Measurements from ENCODE around the gene PTPRZ1.

The PTPRZ1 gene

GRCh38 chr7:122068046-122068445 lies 195.1 kb downstream of the PTPRZ1 start:
- Histone ChIP-seq H3K36me3 (ENCODE audit: control insufficient read depth in 2 of 2, insufficient read depth in 1 of 2, low read length in 2 of 2) (no peaks in the 10 kb centered on the region), H3K9me3 (ENCODE audit: control insufficient read depth, insufficient read depth, low read depth, low read length) (no peaks in the 10 kb centered on the region), H3K4me3 (ENCODE audit: low read depth, low read length) (no peak overlapping the region), H3K27ac (ENCODE audit: extremely low read depth, low read depth, low read length) (no peak overlapping the region), H3K4me1 (ENCODE audit: control insufficient read depth, insufficient read depth, low read length) (no peaks in the 10 kb centered on the region)
- CTCF ChIA-PET, result interaction anchor here (1.1 kb wide), 1 partner anchor 25 kb away, joined by 3 read pairs; no protein-coding TSS in a partner anchor
- no peak for TF ChIP-seq ZNF544 (tag by site-specific recombination; IDR thresholded peaks at IDR 0.05)
- no peak for TF ChIP-seq ZBTB44 (tag by site-specific recombination; IDR thresholded peaks at IDR 0.05)
- no peak for TF ChIP-seq ZNF280C (tag by site-specific recombination; IDR thresholded peaks at IDR 0.05)
- no peak for TF ChIP-seq ZBTB21 (tag by site-specific recombination; IDR thresholded peaks at IDR 0.05)
- no peak for TF ChIP-seq GFI1B (tag by site-specific recombination; IDR thresholded peaks at IDR 0.05)
- TF ChIP-seq ZNF366 (tag by site-specific recombination; conservative IDR thresholded peaks at IDR 0.05), result no peak
- TF ChIP-seq, protein P1, sequence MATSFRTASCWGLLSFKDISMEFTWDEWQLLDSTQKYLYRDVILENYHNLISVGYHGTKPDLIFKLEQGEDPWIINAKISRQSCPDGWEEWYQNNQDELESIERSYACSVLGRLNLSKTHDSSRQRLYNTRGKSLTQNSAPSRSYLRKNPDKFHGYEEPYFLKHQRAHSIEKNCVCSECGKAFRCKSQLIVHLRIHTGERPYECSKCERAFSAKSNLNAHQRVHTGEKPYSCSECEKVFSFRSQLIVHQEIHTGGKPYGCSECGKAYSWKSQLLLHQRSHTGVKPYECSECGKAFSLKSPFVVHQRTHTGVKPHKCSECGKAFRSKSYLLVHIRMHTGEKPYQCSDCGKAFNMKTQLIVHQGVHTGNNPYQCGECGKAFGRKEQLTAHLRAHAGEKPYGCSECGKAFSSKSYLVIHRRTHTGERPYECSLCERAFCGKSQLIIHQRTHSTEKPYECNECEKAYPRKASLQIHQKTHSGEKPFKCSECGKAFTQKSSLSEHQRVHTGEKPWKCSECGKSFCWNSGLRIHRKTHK (tag by site-specific recombination; IDR thresholded peaks at IDR 0.05), result no peak
- POLR2A ChIA-PET, result no interaction called here

DNA sequence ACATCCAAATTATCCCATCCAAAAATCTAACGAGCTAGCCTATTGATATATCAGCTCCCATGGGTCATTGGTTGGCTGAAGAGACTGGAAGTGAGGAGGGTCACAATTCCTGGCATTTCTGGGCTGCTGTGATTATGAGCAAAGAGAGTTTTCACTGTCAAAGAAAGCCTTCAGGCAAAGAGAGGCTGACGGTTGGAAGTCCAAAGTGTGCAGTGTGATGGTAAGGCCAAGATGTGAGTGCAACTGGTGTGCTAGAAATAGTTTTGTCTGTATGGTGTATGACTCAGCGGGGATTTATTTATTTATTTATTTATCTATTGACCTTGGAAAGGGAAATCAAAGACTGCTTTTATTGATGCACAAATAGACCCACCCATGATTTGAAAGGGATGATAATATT lies 196.0 kb downstream of the PTPRZ1 start:
- POLR2A ChIA-PET, result no interaction called here
- CTCF ChIA-PET, result no interaction called here
- no peaks in the 10 kb centered on the region for H3K9me3 ChIP-seq (ENCODE audit: control insufficient read depth, insufficient read depth, low read depth, low read length)

GRCh38 chr7:122070062-122070461 lies 197.1 kb downstream of the PTPRZ1 start:
- TF ChIP-seq ZNF596 (tag by site-specific recombination; IDR thresholded peaks at IDR 0.05), result no peak
- TF ChIP-seq ZNF362 (tag by site-specific recombination; IDR thresholded peaks at IDR 0.05), result no peak
- no peak for TF ChIP-seq ZFHX2 (tag by site-specific recombination; conservative IDR thresholded peaks at IDR 0.05)
- no peak for TF ChIP-seq ZNF239 (tag by site-specific recombination; IDR thresholded peaks at IDR 0.05)
- POLR2A ChIA-PET, result no interaction called here
- H3K4me1 ChIP-seq (ENCODE audit: control insufficient read depth, insufficient read depth, low read length), result no peaks in the 10 kb centered on the region
- H3K27ac ChIP-seq (ENCODE audit: extremely low read depth, low read depth, low read length), result no peak overlapping the region
- CTCF ChIA-PET, result no interaction called here
- H3K4me3 ChIP-seq (ENCODE audit: low read depth, low read length), result no peak overlapping the region
- no peaks in the 10 kb centered on the region for H3K9me3 ChIP-seq (ENCODE audit: control insufficient read depth, insufficient read depth, low read depth, low read length)
- H3K36me3 ChIP-seq (ENCODE audit: control insufficient read depth in 2 of 2, insufficient read depth in 1 of 2, low read length in 2 of 2), result 0 out of 3 replicates have a peak, but pooled peaks cover 0 to 8% of the 10 kb centered on the region in 2 experiments

More for the DNA sequence above, 196.0 kb downstream of the PTPRZ1 start:
- Histone ChIP-seq H3K36me3 (ENCODE audit: control insufficient read depth in 2 of 2, insufficient read depth in 1 of 2, low read length in 2 of 2) (0 out of 3 replicates have a peak, but pooled peaks cover 0 to 5% of the 10 kb centered on the region in 2 experiments), H3K4me3 (ENCODE audit: low read depth, low read length) (no peak overlapping the region), H3K4me1 (ENCODE audit: control insufficient read depth, insufficient read depth, low read length) (no peaks in the 10 kb centered on the region), H3K27ac (ENCODE audit: extremely low read depth, low read depth, low read length) (no peak overlapping the region)
- TF ChIP-seq KLF1 (tag by site-specific recombination; IDR thresholded peaks at IDR 0.05) (no peak), ZNF394 (tag by site-specific recombination; IDR thresholded peaks at IDR 0.05; ENCODE audit: borderline replicate concordance) (no peak), ZNF416 (tag by site-specific recombination; IDR thresholded peaks at IDR 0.05) (no peak), ZBTB48 (tag by site-specific recombination; IDR thresholded peaks at IDR 0.05) (no peak), IKZF3 (tag by site-specific recombination; IDR thresholded peaks at IDR 0.05) (no peak), SCRT2 (tag by site-specific recombination; IDR thresholded peaks at IDR 0.05) (peak; percentile 56)
- TF ChIP-seq, protein P1 (tag by site-specific recombination; IDR thresholded peaks at IDR 0.05), result no peak
